Endothelial cell of umbilical vein (primary cell): ENCODE measurements around the gene MGAT5. TPM values are rescaled to one million over a fixed set of nuclear protein-coding genes. Genes with fewer than 3 reads are reported as not detected.

Experiments
- Bru-seq: library from RNA; stranded (reverse); fragments of 400-500 nt; gene quantifications from one replicate; lab custom pipeline; 2021; lab: Mats Ljungman, UMichigan
- BruChase-seq, 2 experiments: library from RNA; stranded (reverse); fragments of 400-500 nt; gene quantifications; one replicate each; lab custom pipeline; 2021; lab: Mats Ljungman, UMichigan
- BruUV-seq: library from RNA; stranded (reverse); fragments of 400-500 nt; replicated peaks from 2 replicates; lab custom pipeline; 2021; lab: Mats Ljungman, UMichigan
- CTCF ChIA-PET: fragments of 300-600, 350-600 bp; sonication (Branson Sonifier 250); formaldehyde crosslinking; loops from one replicate; lab custom pipeline; 2021; ENCODE audit warnings: antibody characterized with exemption, inconsistent platforms; lab: Charles Lee
- POLR2A ChIA-PET: fragments of 300-600, 350-600 bp; sonication (Branson Sonifier 250); formaldehyde crosslinking; loops from one replicate; lab custom pipeline; 2021; ENCODE audit warnings: antibody characterized with exemption, inconsistent platforms; lab: Charles Lee
- DNase-seq: peaks from one replicate; pipeline ENCODE4 v3.0.0-alpha.2; 2011; ENCODE audit warnings: low read depth, low spot score
- FAIRE-seq: peaks from 2 replicates; lab custom pipeline; 2011; peaks lifted over from hg19 to GRCh38; lab: Jason Lieb, UNC
- H2AFZ ChIP-seq: 2 replicates; pipeline ENCODE4 v1.6.0; 2012; ENCODE audit warnings: low read depth, low read length, control low read depth, inconsistent platforms
- H3K27ac ChIP-seq: 2 replicates; pipeline ENCODE4 v1.5.1; 2011; ENCODE audit warnings: low read depth, mild to moderate bottlenecking, control low read depth, low read length, moderate library complexity; ENCODE audit not compliant: insufficient read depth
- H3K27me3 ChIP-seq, 2 experiments: 2 replicates each; pipeline versions ENCODE4 v1.6.0 to v1.6.1; 2011; ENCODE audit warnings: low read length in 2 of 2, mixed read lengths in 1 of 2; ENCODE audit not compliant: control insufficient read depth in 2 of 2, insufficient read depth in 2 of 2
- H3K36me3 ChIP-seq, 2 experiments: 2 replicates in 1 of 2; 3 replicates in 1 of 2; pipeline ENCODE4 v1.5.1; 2011; ENCODE audit warnings: low read length in 2 of 2, mild to moderate bottlenecking in 1 of 2, moderate library complexity in 1 of 2; ENCODE audit not compliant: control insufficient read depth in 2 of 2, insufficient read depth in 2 of 2; ENCODE audit errors: extremely low read depth in 1 of 2
- H3K4me1 ChIP-seq: 3 replicates; pipeline ENCODE4 v1.5.1; 2011; ENCODE audit warnings: mild to moderate bottlenecking, low read length; ENCODE audit not compliant: control insufficient read depth, insufficient read depth; ENCODE audit errors: extremely low read depth
- H3K4me2 ChIP-seq: 2 replicates; pipeline ENCODE4 v1.6.1; 2011; ENCODE audit warnings: low read length, control low read depth, mixed read lengths; ENCODE audit not compliant: insufficient read depth
- H3K4me3 ChIP-seq, 3 experiments: fragments of 200-600 bp in 1 of 3; sonication (generic), shearing (Covaris generic) in 1 of 3; replicated peaks in 1 of 3; 2 replicates each; pipeline ENCODE4 v1.5.1; 2011 to 2016; ENCODE audit warnings: control low read depth in 3 of 3, low read length in 3 of 3, mild to moderate bottlenecking in 2 of 3, inconsistent platforms in 1 of 3, low read depth in 1 of 3, moderate library complexity in 1 of 3; ENCODE audit not compliant: insufficient read depth in 1 of 3
- H3K79me2 ChIP-seq: 2 replicates; pipeline ENCODE4 v1.6.0; 2012; ENCODE audit warnings: low read length, inconsistent platforms; ENCODE audit not compliant: control insufficient read depth, insufficient read depth
- H3K9ac ChIP-seq: replicated peaks from 2 replicates; pipeline ENCODE3; 2011; ENCODE audit warnings: low read length, control low read depth; ENCODE audit not compliant: insufficient read depth; ENCODE audit errors: extremely low read depth
- H3K9me1 ChIP-seq: replicated peaks from 3 replicates; pipeline ENCODE4 v1.6.0; 2011; ENCODE audit warnings: mild to moderate bottlenecking, low read length; ENCODE audit not compliant: control insufficient read depth, insufficient read depth; ENCODE audit errors: extremely low read depth
- H3K9me3 ChIP-seq: replicated peaks from 2 replicates; pipeline ENCODE4 v1.5.1; 2012; ENCODE audit warnings: low read length, inconsistent platforms; ENCODE audit not compliant: control insufficient read depth, insufficient read depth
- H4K20me1 ChIP-seq: replicated peaks from 2 replicates; pipeline ENCODE3; 2011; ENCODE audit warnings: mild to moderate bottlenecking, low read length; ENCODE audit not compliant: control insufficient read depth, insufficient read depth; ENCODE audit errors: extremely low read depth
- CTCF ChIP-seq, 2 donors: IDR thresholded peaks; 1 replicate in 1 of 2; 2 replicates in 1 of 2; pipeline ENCODE4 v1.5.1; 2011; ENCODE audit warnings: low read length in 2 of 2, mild to moderate bottlenecking in 2 of 2, moderate library complexity in 2 of 2, control low read depth in 1 of 2, inconsistent platforms in 1 of 2, low read depth in 1 of 2; ENCODE audit not compliant: insufficient read depth in 1 of 2; ENCODE audit errors: extremely low read depth in 1 of 2
- EZH2 ChIP-seq: IDR thresholded peaks from 2 replicates; pipeline ENCODE4 v1.6.1; 2012; ENCODE audit warnings: borderline replicate concordance, low read depth, mild to moderate bottlenecking, moderate library complexity, low read length, inconsistent platforms; ENCODE audit not compliant: severe bottlenecking
- FOS ChIP-seq: IDR thresholded peaks from 2 replicates; pipeline ENCODE4 v1.6.1; 2011; ENCODE audit warnings: mild to moderate bottlenecking, low read length, moderate library complexity, borderline replicate concordance; ENCODE audit not compliant: insufficient read depth
- GATA2 ChIP-seq: IDR thresholded peaks from 2 replicates; pipeline ENCODE4 v1.7.0; 2011; ENCODE audit warnings: low read depth, mild to moderate bottlenecking, moderate library complexity, mixed read lengths, low read length; ENCODE audit not compliant: insufficient read length, insufficient read depth
- JUN ChIP-seq: IDR thresholded peaks from 2 replicates; pipeline ENCODE4 v1.6.1; 2011; ENCODE audit warnings: borderline replicate concordance, low read depth; ENCODE audit not compliant: insufficient read length, insufficient read depth
- MAX ChIP-seq: IDR thresholded peaks from 2 replicates; pipeline ENCODE4 v1.6.1; 2011; ENCODE audit not compliant: insufficient read depth, insufficient read length
- MYC ChIP-seq: IDR thresholded peaks from one replicate; pipeline ENCODE4 v1.6.1; 2011; ENCODE audit warnings: mild to moderate bottlenecking, low read depth, low read length
- POLR2A ChIP-seq: IDR thresholded peaks from 2 replicates; pipeline ENCODE4 v1.6.1; 2012; ENCODE audit warnings: low read depth, mild to moderate bottlenecking, control low read depth, low read length
- POLR2AphosphoS5 ChIP-seq: IDR thresholded peaks from 2 replicates; pipeline ENCODE4 v1.6.1; 2012; ENCODE audit warnings: low read depth, mild to moderate bottlenecking, control low read depth, low read length, moderate library complexity; ENCODE audit not compliant: insufficient read depth
- dilution Hi-C: fragments of 300-500 bp; cut with MboI; formaldehyde crosslinking; loops from one replicate; pipeline ENCODE4 v1.15.0; 2019; ENCODE audit warnings: low sequenced_read_pairs; ENCODE audit not compliant: extremely low pct_ligation_motif_present
- intact Hi-C: fragments of 100-400 bp; cut with micrococcal nuclease; formaldehyde crosslinking; loops from one replicate; pipeline ENCODE4 v1.10.0; 2022
- long read RNA-seq: library from polyadenylated mRNA; stranded (forward); transcript quantifications from one replicate; pipeline ENCODE4 v2.0.0, GENCODE V29; 2021
- polyA minus RNA-seq, 3 experiments: library from RNA; depleted of rRNA, polyadenylated mRNA; stranded (reverse); fragments of >200 nt; gene quantifications; 1 replicate in 1 of 3; 2 replicates in 2 of 3; pipeline ENCODE4 v1.2.3, GENCODE V29; 2011
- polyA plus RNA-seq, 4 experiments: library from polyadenylated mRNA; depleted of rRNA in 3 of 4; stranded (reverse) in 3 of 4; unstranded in 1 of 4; fragments of >200 nt; gene quantifications; 2 replicates each; pipeline versions ENCODE4 v1.2.1 to v1.2.3, GENCODE V29; 2011 to 2012; ENCODE audit warnings: missing spikeins in 1 of 4
- total RNA-seq: library from RNA; stranded (reverse); gene quantifications from 2 replicates; pipeline ENCODE4 v1.2.3, GENCODE V29; 2021

MGAT5 gene
- total RNA-seq (84.1 TPM in 2 replicates), polyA plus RNA-seq (13.9 and 17.7 TPM in 2 replicates), polyA minus RNA-seq (78.0 and 102 TPM in 2 replicates), Bru-seq, nascent RNA (percentile 88 among the genes with signal in this experiment), BruChase-seq, experiment 1, labeled RNA remaining after a 6-hour chase (percentile 81 among the genes with signal in this experiment), BruChase-seq, experiment 2, labeled RNA remaining after a 2-hour chase (percentile 75 among the genes with signal in this experiment)
- 23.1 and 23.4 TPM in 2 replicates for polyA plus RNA-seq (2011; cell fraction: cytosol; rRNA removed)
- polyA plus RNA-seq (2011; cell fraction: nucleus; rRNA removed), result 25.0 and 26.3 TPM in 2 replicates
- 53.0 and 59.9 TPM in 2 replicates for polyA plus RNA-seq (2012)
- 13.4 TPM for polyA minus RNA-seq (2011; cell fraction: cytosol; rRNA and poly(A)+ RNA removed)
- polyA minus RNA-seq (2011; cell fraction: nucleus; rRNA and poly(A)+ RNA removed), result 53.6 and 124 TPM in 2 replicates
- long read RNA-seq, partial matches to known transcripts, result 0 of 33 reads
- long read RNA-seq, other reads (novel, unspliced or antisense), result 33 of 33 reads

- Histone ChIP-seq H3K9me1 (no peaks in the 10 kb centered on the region), H3K27me3 (no peaks in the 10 kb centered on the region), H3K36me3 (no peaks in the 10 kb centered on the region), H2AFZ (no peak within 1 kb of the TSS), H3K4me3 (no peak within 1 kb of the TSS), H3K27ac (no peak within 1 kb of the TSS), H3K9me3 (no peaks in the 10 kb centered on the region), H3K4me1 (peaks cover 16% of the 10 kb centered on the region), H3K79me2 (peaks cover 1% of the 10 kb centered on the region), H3K9ac (no peak within 1 kb of the TSS), H3K4me2 (no peak within 1 kb of the TSS), H4K20me1 (no peaks in the 10 kb centered on the region)
- ChIA-PET CTCF (interaction anchor here (1.0 to 2.9 kb wide), 9 partner anchors 8 to 197 kb away, joined by 3 to 11 read pairs (median 5); no protein-coding TSS in a partner anchor), POLR2A (no interaction called here)
- FAIRE-seq (no peak), DNase-seq (no peak)
- no TSS peak for BruUV-seq
- dilution Hi-C loops (no loop called here), intact Hi-C loops (no loop called here)
- TF ChIP-seq POLR2AphosphoS5 (no peak), JUN (no peak), FOS (no peak), GATA2 (no peak), MAX (no peak), MYC (no peak), CTCF (IDR thresholded peaks at IDR 0.05; ENCODE audit: extremely low read depth in 1 of 2, insufficient read depth in 1 of 2, low read depth in 1 of 2, low read length in 2 of 2) (no peak), EZH2 (no peak), POLR2A (no peak)
Observed at GRCh38 chr2:134253804-134254203, at the start of gene MGAT5. TSS of gene MGAT5 (plus strand) at chr2:134254072. CDS start at chr2:134254404, 332 bp downstream.
